NCI-H748 (cell line): Measurements from ENCODE around the gene SMKR1.
"Not testable (repeated sequence)": the region's sequence is repeated elsewhere in the genome, so short reads cannot be mapped to it uniquely, and the experiment has no call there.

Experiments
- DNase-seq: peaks from one replicate; lab custom pipeline; 2025; ENCODE audit not compliant: unreplicated experiment; lab: John Stamatoyannopoulos, UW

SMKR1 gene

DNA sequence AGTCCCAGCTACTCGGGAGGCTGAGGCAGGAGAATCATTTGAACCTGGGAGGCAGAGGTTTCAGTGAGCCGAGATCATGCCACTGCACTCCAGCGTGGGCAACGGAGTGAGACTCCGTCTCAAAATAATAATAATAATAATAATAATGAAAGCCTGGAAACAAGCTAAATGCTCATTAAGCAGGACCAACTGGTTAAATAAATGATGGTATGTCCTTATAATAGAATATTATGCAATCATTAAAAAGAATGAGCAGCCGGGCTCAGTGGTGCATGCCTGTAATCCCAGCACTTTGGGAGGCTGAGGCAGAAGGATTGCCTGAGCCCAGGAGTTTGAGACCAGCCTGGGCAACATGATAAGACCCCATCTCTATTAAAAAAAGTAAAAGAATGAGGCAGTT is 21.0 kb upstream of the SMKR1 start:
- DNase-seq, result not testable (repeated sequence)

DNA sequence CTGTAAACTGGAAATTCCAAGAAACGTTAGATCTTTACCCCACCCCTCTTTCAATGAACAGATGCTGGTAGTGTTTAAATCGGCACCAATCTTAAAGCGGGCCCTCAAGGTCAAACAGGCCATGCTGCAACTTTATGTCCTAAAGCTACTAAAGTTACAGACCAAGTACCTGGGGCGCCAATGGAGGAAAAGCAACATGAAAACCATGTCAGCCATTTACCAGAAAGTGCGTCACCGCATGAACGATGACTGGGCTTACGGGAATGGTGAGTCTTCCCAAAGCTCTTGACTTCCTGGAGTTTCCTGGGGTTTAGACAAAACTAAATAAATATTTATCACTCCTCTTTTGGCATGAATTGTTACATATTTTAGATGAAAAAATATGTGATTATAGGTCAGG is 19.6 kb upstream of the SMKR1 start:
- no peak for DNase-seq

GRCh38 chr7:129489491-129489890 is 12.8 kb upstream of the SMKR1 start:
- no peak for DNase-seq

- DNase-seq, result no peak
These were observed 9.9 kb upstream of the SMKR1 start for GRCh38 chr7:129492391-129492790.

GRCh38 chr7:129493555-129493954 is 8.8 kb upstream of the SMKR1 start:
- no peak for DNase-seq

DNA sequence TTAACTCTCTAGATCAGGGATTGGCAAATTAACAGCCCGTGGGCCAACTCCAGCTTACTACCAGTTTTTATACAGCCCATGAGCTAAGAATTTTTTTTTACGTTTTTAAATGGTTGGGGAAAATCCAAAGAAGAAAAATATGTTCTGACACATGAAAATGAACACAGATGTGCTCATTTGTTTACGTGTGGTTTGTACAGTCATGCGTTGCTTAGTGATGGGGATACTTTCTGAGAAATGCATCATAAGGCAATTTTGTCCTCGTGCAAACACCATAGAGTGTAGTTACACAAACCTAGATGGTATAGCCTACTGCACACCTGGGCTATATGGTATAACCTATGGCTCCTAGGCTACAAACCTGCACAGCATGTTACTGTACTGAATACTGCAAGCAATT is 8.3 kb upstream of the SMKR1 start:
- peak; percentile 9 for DNase-seq

GRCh38 chr7:129495987-129496386 is 6.3 kb upstream of the SMKR1 start:
- DNase-seq, result no peak

GRCh38 chr7:129496653-129497052 is 5.7 kb upstream of the SMKR1 start:
- no peak for DNase-seq

DNA sequence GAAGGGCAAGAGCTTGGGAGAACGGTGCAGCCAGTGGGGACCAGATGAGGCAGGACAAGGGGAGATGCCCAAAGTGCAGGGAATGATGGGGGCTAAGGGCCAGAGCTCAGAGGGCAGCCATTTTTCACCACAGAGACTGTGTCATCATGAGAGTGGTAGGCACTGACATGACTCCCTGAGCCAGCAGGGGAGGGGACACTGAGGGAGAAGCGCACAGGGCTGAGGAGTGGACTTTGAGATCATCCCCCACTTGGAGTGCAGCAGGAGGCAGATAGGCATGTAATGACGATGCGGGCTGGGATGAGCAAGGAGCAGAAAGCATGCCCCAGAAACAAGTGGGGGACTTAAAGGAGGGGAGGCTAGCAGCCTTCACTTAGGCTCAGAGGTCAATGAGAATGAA is 5.2 kb upstream of the SMKR1 start:
- DNase-seq, result no peak

- DNase-seq, result no peak
These were observed 4.3 kb upstream of the SMKR1 start for GRCh38 chr7:129498021-129498420.

DNA sequence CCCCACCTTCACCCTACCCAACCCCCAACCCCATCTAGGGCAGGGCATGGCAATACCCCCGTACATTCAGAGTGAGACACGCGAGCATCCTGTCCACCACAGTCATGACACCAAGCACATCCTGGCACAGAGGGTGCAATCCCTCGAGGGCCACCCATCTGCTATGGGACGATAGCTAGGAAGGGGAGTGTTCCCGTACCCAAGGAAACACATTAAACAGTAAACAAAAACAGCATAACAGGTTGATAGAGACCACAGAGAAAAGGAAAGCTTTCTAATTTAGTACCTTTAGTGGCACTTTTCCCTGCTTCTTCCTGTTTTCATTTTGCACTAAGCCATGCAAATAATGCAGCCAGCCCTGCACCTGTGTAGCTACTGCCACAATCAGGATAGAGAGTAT is 2.3 kb upstream of the SMKR1 start:
- DNase-seq, result no peak

GRCh38 chr7:129502708-129503685 is 666 bp downstream of the SMKR1 start:
- peak; percentile 65 for DNase-seq

DNA sequence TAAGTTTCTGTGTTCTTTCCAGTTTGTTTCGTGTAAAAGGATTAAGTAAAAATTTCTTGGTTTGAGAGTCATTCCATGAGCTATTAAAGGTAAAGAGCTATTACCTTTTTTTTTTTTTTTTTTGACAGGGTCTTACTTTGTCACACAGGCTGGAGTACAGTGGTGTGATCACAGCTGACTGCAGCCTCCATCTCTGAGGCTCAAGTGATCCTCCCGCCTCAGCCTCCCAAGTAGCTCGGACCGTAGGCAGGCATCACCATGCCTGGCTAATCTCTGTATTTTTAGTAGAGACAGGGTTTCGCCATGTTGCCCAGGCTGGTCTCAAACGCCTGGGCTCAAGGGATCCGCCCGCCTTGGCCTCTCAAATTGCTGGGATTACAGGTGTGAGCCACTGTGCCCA is 1.4 kb downstream of the SMKR1 start:
- no peak for DNase-seq

GRCh38 chr7:129512192-129512591 is 9.9 kb downstream of the SMKR1 start:
- DNase-seq, result no peak

DNA sequence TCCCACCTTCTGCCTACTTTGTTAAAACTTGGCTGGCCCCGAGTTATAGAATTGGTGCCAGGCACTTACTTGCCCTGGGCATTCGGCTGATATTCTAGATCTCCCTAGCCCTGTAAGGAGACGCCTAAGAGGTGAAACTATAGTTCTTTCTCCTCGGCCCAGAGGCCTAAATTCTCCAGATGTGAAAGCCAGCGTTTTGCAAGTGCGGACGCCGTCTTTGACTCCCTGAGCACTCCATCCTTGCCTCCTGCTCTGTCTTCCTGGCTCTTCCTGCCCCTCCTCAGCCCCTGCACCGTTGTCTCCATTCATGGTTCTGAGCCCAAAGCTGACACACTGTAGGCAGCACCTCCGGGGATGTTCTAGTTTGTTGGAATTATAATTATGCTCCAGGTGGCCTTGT is 11.2 kb downstream of the SMKR1 start:
- DNase-seq, result no peak

GRCh38 chr7:129514683-129515082 is 12.4 kb downstream of the SMKR1 start:
- DNase-seq, result no peak

DNA sequence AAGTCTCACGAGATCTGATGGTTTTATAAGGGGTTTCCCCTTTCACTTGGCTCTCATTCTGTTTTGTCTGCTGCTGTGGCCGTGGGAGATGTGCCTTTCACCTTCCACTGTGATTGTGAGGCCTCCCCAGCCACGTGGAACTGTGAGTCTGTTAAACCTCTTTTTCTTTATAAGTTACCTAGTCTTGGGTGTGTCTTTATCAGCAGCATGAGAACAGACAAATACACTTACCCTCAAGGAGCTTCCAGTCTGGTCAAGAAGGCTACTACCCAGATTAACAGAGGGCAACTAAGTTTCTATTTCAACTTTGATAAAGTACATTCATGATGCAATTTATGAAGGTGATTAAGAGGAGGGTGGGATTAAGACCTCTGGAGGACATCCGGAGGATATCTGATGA is 13.1 kb downstream of the SMKR1 start:
- DNase-seq, result no peak

DNA sequence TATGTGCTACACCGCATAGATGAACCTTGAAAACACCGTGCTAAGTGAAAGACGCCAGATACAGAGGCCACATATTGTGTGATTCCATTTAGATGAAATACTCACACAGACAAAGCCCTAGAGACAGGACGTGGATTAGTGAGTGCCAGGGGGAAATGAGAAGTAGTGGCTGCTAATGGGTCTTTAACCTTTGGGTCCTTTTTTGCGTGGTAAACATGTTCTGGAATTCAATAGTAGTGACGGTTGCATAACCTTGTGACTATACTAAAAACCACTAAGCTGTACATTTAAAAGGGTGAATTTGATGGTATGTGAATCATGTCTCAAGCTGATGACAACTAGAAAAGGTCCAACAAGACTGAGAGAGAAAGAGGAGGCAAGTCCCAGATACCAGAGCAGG is 15.6 kb downstream of the SMKR1 start:
- no peak for DNase-seq

DNA sequence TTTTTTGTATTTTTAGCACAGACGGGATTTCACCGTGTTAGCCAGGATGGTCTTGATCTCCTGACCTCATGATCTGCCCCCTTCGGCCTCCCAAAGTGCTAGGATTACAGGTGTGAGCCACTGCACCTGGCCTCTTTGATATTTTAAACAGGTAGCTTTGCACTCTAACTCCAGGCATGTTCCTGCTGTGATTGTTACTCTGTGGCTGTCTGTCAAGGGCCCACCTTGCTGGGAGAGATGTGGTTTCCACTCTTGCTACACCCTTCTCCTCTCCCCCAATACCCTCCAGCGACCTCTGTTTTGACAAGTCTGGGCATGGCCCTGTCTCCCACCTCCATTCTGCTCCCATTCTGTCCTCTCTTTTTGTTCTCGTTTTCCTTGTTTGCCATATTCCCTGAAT is 17.1 kb downstream of the SMKR1 start:
- no peak for DNase-seq

DNA sequence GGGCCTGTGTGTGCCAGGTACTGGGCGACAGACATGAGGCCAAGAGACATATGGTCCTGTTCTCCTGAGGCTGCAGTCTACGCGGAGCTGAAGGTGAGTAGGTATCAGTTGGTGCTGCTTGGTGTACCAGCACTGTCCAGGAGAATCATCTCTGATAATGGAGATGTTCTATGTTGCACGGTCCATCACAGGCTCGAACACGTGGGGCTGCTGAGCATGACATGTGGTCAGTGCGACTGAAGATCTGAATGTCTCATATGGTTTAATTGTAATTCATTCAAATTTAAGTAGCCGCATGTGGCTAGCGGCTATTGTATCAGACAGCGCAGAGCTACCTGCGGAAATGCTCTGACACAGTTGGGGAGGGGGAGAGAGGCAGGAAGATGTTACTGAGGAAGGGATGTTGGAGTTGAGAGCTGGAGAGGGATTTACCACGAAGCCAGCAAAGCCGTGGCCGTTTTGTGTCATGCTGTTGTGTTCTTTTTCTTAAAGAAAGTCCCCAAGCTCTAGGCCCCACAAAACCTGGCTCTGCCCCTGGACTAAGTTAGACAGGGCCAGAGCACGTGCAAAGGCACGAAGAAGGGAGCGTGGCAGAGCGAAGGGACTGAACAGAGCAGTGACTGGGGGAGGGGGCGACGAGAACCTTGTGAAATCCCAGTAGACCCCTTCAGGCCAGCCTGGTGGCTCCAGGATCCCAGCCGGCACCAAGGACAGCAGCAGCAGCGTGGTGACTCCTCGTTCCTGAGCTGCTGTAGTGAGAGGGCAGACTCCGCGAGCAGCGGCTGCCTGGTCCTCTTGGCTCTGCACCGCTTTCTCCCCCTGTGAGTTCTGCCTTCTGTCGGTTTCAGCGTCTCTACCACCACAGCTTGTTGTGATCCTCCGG is 20.0 kb downstream of the SMKR1 start:
- DNase-seq, result no peak

DNA sequence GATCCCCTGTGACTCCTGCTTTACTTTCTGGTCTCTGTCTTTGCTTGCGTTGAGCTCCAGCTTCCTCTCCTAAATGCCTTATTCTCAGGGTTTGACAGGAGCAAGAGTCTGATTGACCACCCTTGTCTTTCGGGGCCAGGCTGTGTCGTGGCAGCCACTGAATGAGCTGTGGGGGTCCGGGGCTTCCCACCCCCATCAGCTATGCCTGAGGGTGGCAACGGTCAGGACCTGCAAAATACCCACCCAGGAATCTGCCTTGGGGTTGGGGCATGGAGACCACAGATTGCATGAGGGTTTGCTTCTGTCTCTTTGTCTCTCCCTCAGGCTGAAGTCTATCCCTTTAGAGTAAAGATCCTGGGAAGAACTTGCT is 20.6 kb downstream of the SMKR1 start:
- no peak for DNase-seq

GRCh38 chr7:129523924-129524323 is 21.6 kb downstream of the SMKR1 start:
- DNase-seq, result no peak
